Stomach (tissue), 4 donors: ENCODE results near the gene MS4A6A.

Experiments
- CTCF ChIP-seq, 7 experiments: fragments of 450-650 bp in 4 of 7; fragments of 200-600 bp in 3 of 7; sonication (generic) in 3 of 7; IDR thresholded peaks; one replicate each; pipeline ENCODE4 v1.5.1; 2016 to 2019; ENCODE audit warnings: antibody characterized with exemption in 7 of 7, control low read depth in 2 of 7, mild to moderate bottlenecking in 1 of 7
- POLR2A ChIP-seq, 4 donors: fragments of 450-650 bp; IDR thresholded peaks; one replicate each; pipeline ENCODE4 v1.6.1; 2016; ENCODE audit warnings: antibody characterized with exemption in 4 of 4, control low read depth in 2 of 4, mild to moderate bottlenecking in 1 of 4, moderate library complexity in 1 of 4
- POLR2AphosphoS5 ChIP-seq, 3 donors: sonication (generic); formaldehyde crosslinking; IDR thresholded peaks; one replicate each; pipeline ENCODE4 v1.6.1; 2016; ENCODE audit warnings: antibody characterized with exemption in 3 of 3

GRCh38 chr11:60230681-60231080 is 47.8 kb upstream of the MS4A6A start:
- TF ChIP-seq POLR2A (IDR thresholded peaks at IDR 0.05) (no peak), CTCF (IDR thresholded peaks at IDR 0.05) (no peak), POLR2AphosphoS5 (IDR thresholded peaks at IDR 0.05) (no peak)
